DMS114 treated with DMSO at 0.1 percent for 48 hours (cell line): ENCODE measurements around the gene KIF9.
"Not testable (repeated sequence)": the region's sequence is repeated elsewhere in the genome, so short reads cannot be mapped to it uniquely, and the experiment has no call there.

ENCODE experiments used
- DNase-seq: peaks from one replicate; lab custom pipeline; 2025; ENCODE audit not compliant: unreplicated experiment; lab: John Stamatoyannopoulos, UW

The KIF9 gene

DNA sequence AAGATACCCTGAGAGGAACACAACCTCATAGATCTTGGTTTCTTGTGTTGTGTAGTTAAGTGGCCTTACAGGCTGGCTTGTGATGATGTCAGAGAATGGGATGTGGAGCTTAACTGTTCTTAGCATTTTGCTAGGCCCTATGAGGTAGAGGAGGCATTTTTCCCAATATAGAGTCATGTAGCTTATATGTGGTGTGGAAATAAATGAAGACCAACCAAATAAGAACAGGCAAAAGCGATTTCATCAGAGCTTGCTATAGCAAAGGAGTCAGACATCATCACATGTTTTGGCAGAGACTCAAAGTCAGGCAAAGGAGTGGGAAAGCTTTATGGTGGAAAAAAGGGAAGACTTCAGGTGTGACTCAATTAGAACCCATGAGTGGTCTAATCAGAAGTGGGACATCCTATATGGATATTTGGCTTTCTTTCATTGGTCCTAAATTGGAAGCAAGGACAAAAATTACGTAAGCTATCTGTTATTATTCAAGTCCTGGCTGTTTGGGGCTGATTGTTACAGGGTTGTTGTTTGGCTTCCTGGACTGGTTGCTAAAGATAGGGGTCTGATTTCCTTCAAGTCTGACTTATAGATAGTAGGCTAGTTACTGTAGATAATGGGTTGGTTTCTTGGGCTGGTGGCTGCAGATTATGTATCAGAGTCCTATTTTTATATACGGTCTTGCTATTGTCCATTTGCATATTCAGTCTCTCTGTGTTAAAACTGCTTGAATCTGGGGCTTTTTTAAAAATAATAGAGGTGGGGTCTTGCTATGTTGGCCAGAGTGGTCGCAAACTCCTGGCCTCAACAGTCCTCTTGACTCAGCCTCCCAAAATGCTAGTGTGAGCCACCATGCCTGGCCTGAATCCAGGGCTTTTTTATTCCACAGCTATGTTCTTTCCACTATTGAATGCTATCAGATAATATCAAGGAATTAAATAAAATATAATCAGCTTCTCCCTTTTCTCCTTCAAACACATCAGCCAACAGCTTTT lies 88.4 kb downstream of the KIF9 start:
- no peak for DNase-seq

DNA sequence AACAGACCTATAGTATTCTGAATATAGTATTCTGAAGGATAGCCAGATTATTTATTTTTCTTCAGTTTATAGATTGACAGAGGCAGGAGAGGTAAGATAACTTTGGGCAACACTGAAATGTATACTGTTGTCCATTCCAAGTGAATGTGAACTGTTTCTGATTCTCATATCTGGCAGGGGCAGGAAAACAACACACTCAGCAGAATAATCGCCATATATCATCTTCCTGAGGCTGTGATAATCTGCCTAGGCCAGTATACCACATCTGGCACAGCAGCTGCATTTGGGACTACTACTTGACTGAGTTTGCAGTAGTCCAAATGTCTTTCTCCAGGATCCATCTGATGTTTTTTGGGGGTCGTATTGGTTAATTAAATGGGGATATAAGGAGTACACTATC lies 96.3 kb downstream of the KIF9 start:
- no peak for DNase-seq

GRCh38 chr3:47181685-47182084 lies 100.9 kb downstream of the KIF9 start:
- DNase-seq = not testable (repeated sequence)

GRCh38 chr3:47180011-47180410 lies 102.6 kb downstream of the KIF9 start:
- not testable (repeated sequence) for DNase-seq
